Panc1 (cell line): ENCODE measurements around the gene KRTAP10-7. TPM values are rescaled to one million over a fixed set of nuclear protein-coding genes. Genes with fewer than 3 reads are reported as not detected.

Experiments
- ATAC-seq: fragments of 200-7000 bp; cut with Tn5 transposase; 2 replicates; pipeline ENCODE4 v1.9.1; 2020; ENCODE audit warnings: mild to moderate bottlenecking, moderate library complexity
- BruUV-seq: library from RNA; stranded (reverse); fragments of 400-500 nt; replicated peaks from 2 replicates; lab custom pipeline; 2021; lab: Mats Ljungman, UMichigan
- CTCF ChIA-PET: fragments of 300-600 bp; sonication (Branson Sonifier 250); formaldehyde crosslinking; loops from one replicate; lab custom pipeline; 2022; ENCODE audit warnings: antibody characterized with exemption; lab: Charles Lee
- POLR2A ChIA-PET: fragments of 300-600 bp; sonication (Branson Sonifier 250); formaldehyde crosslinking; loops from one replicate; lab custom pipeline; 2022; ENCODE audit warnings: antibody characterized with exemption; lab: Charles Lee
- DNase-seq: peaks from one replicate; pipeline ENCODE4 v3.0.0-alpha.2; 2010; ENCODE audit warnings: low read depth, low spot score
- H3K27ac ChIP-seq: 2 replicates; pipeline ENCODE4 v1.5.1; 2011; ENCODE audit warnings: mild to moderate bottlenecking, low read length, inconsistent platforms
- H3K27me3 ChIP-seq: fragments of 200-500 bp; sonication (Bioruptor generic); 2 replicates; pipeline ENCODE4 v1.6.0; 2014; ENCODE audit warnings: low read length, inconsistent platforms; ENCODE audit not compliant: control insufficient read depth, insufficient read depth
- H3K36me3 ChIP-seq: fragments of 200-500 bp; sonication (Bioruptor generic); 2 replicates; pipeline ENCODE4 v1.5.1; 2014; ENCODE audit warnings: inconsistent platforms, mild to moderate bottlenecking, low read length, moderate library complexity; ENCODE audit not compliant: control insufficient read depth, insufficient read depth
- H3K4me1 ChIP-seq: 2 replicates; pipeline ENCODE4 v1.5.1; 2011; ENCODE audit warnings: inconsistent platforms, mild to moderate bottlenecking, low read length, moderate library complexity; ENCODE audit not compliant: control insufficient read depth, insufficient read depth
- H3K4me3 ChIP-seq, 2 experiments: 2 replicates each; pipeline ENCODE4 v1.5.1; 2011 to 2012; ENCODE audit warnings: low read depth in 2 of 2, low read length in 2 of 2, mild to moderate bottlenecking in 2 of 2, inconsistent platforms in 1 of 2, moderate library complexity in 1 of 2
- H3K9me3 ChIP-seq: fragments of 200-500 bp; sonication (Bioruptor generic); 2 replicates; pipeline ENCODE4 v1.5.1; 2014; ENCODE audit warnings: low read depth, mild to moderate bottlenecking, inconsistent platforms, low read length, moderate library complexity; ENCODE audit not compliant: control insufficient read depth, insufficient read depth
- POLR2AphosphoS5 ChIP-seq: IDR thresholded peaks from 2 replicates; pipeline ENCODE4 v1.6.1; 2012; ENCODE audit warnings: mild to moderate bottlenecking, low read depth, low read length, moderate library complexity
- REST ChIP-seq, 2 experiments: IDR thresholded peaks; 2 replicates each; pipeline ENCODE4 v1.6.1; 2011 to 2012; ENCODE audit warnings: low read depth in 2 of 2, control low read depth in 1 of 2, low read length in 1 of 2, mild to moderate bottlenecking in 1 of 2, moderate library complexity in 1 of 2; ENCODE audit not compliant: insufficient read depth in 1 of 2
- SIN3A ChIP-seq: IDR thresholded peaks from 2 replicates; pipeline ENCODE4 v1.6.1; 2012; ENCODE audit warnings: low read depth, mild to moderate bottlenecking, low read length, moderate library complexity, borderline replicate concordance; ENCODE audit not compliant: insufficient read depth
- TCF7L2 ChIP-seq: IDR thresholded peaks from 2 replicates; pipeline ENCODE4 v1.6.1; 2011; ENCODE audit warnings: mild to moderate bottlenecking, low read depth, low read length, inconsistent platforms
- in situ Hi-C: cut with HindIII; loops from 2 replicates; pipeline ENCODE4 v1.10.0; 2016; ENCODE audit warnings: low sequenced_read_pairs, low pct_unique_long_range_greater_than_20kb
- intact Hi-C: fragments of 100-400 bp; cut with micrococcal nuclease; formaldehyde crosslinking; loops from one replicate; pipeline ENCODE4 v1.10.0; 2022; ENCODE audit not compliant: unreplicated experiment
- total RNA-seq: library from RNA; stranded (reverse); gene quantifications from one replicate; pipeline ENCODE4 v1.2.1, GENCODE V29; 2021; ENCODE audit not compliant: unreplicated experiment
- TF ChIP-seq, protein P1 (sequence below): fragments of 450-650 bp; IDR thresholded peaks from 2 replicates; pipeline ENCODE4 v1.5.1; 2017; ENCODE audit warnings: mild to moderate bottlenecking

KRTAP10-7 gene
- total RNA-seq, 1 experiment from 2014 or later: not detected

DNA sequence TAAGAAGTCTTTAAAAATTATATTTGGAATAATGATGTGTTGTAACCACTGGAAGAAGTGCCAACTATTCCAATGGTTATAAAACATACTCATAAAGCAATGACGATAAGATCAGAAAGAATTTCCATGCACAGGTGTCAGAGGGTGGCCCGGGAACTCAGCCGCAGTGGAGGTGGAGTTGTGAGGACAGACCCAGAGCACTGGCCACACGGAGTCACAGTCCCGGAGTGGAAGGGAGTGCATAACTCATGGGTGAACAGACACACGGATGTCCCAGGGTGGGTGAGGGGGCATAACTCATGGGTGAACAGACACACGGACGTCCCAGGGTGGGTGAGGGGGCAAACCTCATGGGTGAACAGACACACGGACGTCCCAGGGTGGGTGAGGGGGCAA is 24.4 kb upstream of the KRTAP10-7 start:
- POLR2A ChIA-PET: no interaction called here

DNA sequence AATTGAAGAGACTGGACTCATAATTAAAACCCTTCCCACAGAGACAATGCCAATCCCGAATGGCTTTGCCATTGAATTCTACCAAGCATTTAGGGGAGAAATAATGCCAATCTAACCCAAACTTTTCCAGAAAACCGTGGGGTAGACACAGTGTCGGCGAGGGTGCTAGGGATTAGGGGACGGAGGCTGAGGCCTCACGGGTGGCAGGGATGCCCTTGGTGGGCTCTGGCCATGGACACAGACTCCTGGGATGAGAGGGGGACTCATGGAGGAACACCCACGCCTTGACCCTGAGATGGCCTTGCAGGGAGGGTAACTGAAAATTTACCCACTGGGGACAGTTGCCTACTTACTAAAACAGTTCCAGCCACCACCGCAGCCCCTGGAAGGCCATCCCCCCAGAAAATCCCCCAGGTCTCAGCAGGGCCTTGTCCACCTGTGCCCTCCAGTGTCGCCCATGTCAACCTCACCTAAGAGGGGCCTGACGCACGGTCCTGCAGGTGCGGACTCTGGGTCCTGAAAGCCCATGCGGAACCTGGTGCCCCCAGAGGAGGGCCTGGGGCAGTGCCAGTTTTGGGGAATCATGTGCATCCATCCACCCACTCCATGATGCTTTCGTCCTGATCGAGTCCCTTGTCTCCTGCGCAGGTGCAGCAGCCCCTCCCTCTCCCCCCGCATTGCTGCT is 21.9 kb upstream of the KRTAP10-7 start:
- no peaks in the 10 kb centered on the region for H3K36me3 ChIP-seq
- H3K27me3 ChIP-seq: no peaks in the 10 kb centered on the region
- no peak overlapping the region for H3K27ac ChIP-seq
- POLR2A ChIA-PET: no interaction called here
- in situ Hi-C loops: no loop called here
- DNase-seq (no peak), ATAC-seq (no peak)
- H3K9me3 ChIP-seq: 0 out of 2 replicates have a peak, but pooled peaks cover 7% of the 10 kb centered on the region
- intact Hi-C loops: no loop called here
- CTCF ChIA-PET: interaction anchor here (0.6 kb wide), 1 partner anchor 562 kb away, joined by 4 read pairs; no protein-coding TSS in a partner anchor
- no TSS peak for BruUV-seq
- no peak overlapping the region for H3K4me3 ChIP-seq
- peaks cover 4% of the 10 kb centered on the region for H3K4me1 ChIP-seq
- TF ChIP-seq, protein P1, sequence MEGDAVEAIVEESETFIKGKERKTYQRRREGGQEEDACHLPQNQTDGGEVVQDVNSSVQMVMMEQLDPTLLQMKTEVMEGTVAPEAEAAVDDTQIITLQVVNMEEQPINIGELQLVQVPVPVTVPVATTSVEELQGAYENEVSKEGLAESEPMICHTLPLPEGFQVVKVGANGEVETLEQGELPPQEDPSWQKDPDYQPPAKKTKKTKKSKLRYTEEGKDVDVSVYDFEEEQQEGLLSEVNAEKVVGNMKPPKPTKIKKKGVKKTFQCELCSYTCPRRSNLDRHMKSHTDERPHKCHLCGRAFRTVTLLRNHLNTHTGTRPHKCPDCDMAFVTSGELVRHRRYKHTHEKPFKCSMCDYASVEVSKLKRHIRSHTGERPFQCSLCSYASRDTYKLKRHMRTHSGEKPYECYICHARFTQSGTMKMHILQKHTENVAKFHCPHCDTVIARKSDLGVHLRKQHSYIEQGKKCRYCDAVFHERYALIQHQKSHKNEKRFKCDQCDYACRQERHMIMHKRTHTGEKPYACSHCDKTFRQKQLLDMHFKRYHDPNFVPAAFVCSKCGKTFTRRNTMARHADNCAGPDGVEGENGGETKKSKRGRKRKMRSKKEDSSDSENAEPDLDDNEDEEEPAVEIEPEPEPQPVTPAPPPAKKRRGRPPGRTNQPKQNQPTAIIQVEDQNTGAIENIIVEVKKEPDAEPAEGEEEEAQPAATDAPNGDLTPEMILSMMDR: no peak
- TF ChIP-seq REST (IDR thresholded peaks at IDR 0.05; ENCODE audit: insufficient read depth in 1 of 2, low read depth in 2 of 2, low read length in 1 of 2): no peak
- no peak for TF ChIP-seq SIN3A
- no peak for TF ChIP-seq POLR2AphosphoS5
- no peak for TF ChIP-seq TCF7L2

More for the DNA sequence above, 24.4 kb upstream of the KRTAP10-7 start:
- H3K4me3 ChIP-seq: no peak overlapping the region
- H3K27ac ChIP-seq: no peak overlapping the region
- BruUV-seq: no TSS peak
- 0 out of 2 replicates have a peak, but pooled peaks cover under 1% of the 10 kb centered on the region for H3K9me3 ChIP-seq
- in situ Hi-C loops (no loop called here), intact Hi-C loops (no loop called here)
- no peaks in the 10 kb centered on the region for H3K36me3 ChIP-seq
- TF ChIP-seq POLR2AphosphoS5 (no peak), REST (IDR thresholded peaks at IDR 0.05; ENCODE audit: insufficient read depth in 1 of 2, low read depth in 2 of 2, low read length in 1 of 2) (no peak), SIN3A (no peak), TCF7L2 (no peak)
- TF ChIP-seq, protein P1: no peak
- no peak for ATAC-seq
- peaks cover 5% of the 10 kb centered on the region; the same call in 1 of the 2 replicates for H3K4me1 ChIP-seq
- DNase-seq: no peak
- H3K27me3 ChIP-seq: no peaks in the 10 kb centered on the region
- CTCF ChIA-PET: no interaction called here
